Naive thymus-derived CD4-positive, alpha-beta T cell (primary cell): Measurements from ENCODE around the gene MRFAP1. TPM values are rescaled to one million over a fixed set of nuclear protein-coding genes. Genes with fewer than 3 reads are reported as not detected.
A peak's percentile ranks its signal among the peaks of the same experiment; 100 is the strongest.

Experiments
- ATAC-seq: fragments of 150-1000 bp; cut with Tn5 transposase; 2 replicates; pipeline ENCODE4 v1.10.0; 2021; ENCODE audit warnings: mild to moderate bottlenecking, moderate library complexity
- CTCF ChIA-PET: fragments of 350-600 bp; sonication (Branson Sonifier 250); formaldehyde crosslinking; loops from one replicate; lab custom pipeline; 2021; ENCODE audit warnings: antibody characterized with exemption; lab: Charles Lee
- POLR2A ChIA-PET: fragments of 350-600 bp; sonication (Branson Sonifier 250); formaldehyde crosslinking; loops from one replicate; lab custom pipeline; 2021; ENCODE audit warnings: antibody characterized with exemption, inconsistent platforms; lab: Charles Lee
- DNase-seq, 9 donors: peaks; one replicate each; pipeline versions ENCODE4 v3.0.0 to v3.0.0-alpha.2; 2020 to 2022; ENCODE audit warnings: mixed read lengths in 1 of 9
- H3K27ac ChIP-seq: one replicate; pipeline ENCODE4 v1.7.0; 2013; ENCODE audit warnings: mild to moderate bottlenecking, low read depth, low read length, moderate library complexity
- H3K27me3 ChIP-seq, 2 donors: one replicate each; pipeline ENCODE4 v1.7.0; 2013; ENCODE audit warnings: low read length in 2 of 2, mild to moderate bottlenecking in 2 of 2, moderate library complexity in 2 of 2; ENCODE audit not compliant: control insufficient read depth in 2 of 2, insufficient read depth in 2 of 2
- H3K36me3 ChIP-seq, 3 experiments: 1 replicate in 2 of 3; 2 replicates in 1 of 3; pipeline ENCODE4 v1.7.0; 2013; ENCODE audit warnings: low read length in 3 of 3, mild to moderate bottlenecking in 3 of 3, moderate library complexity in 1 of 3; ENCODE audit not compliant: insufficient read depth in 3 of 3, control insufficient read depth in 2 of 3
- H3K4me1 ChIP-seq, 2 donors: one replicate each; pipeline ENCODE4 v1.7.0; 2013; ENCODE audit warnings: low read length in 2 of 2, mild to moderate bottlenecking in 2 of 2, moderate library complexity in 1 of 2; ENCODE audit not compliant: control insufficient read depth in 2 of 2, insufficient read depth in 2 of 2
- H3K4me3 ChIP-seq: 2 replicates; pipeline ENCODE4 v1.7.0; 2013; ENCODE audit warnings: mild to moderate bottlenecking, low read length
- H3K9me3 ChIP-seq, 3 experiments: 1 replicate in 2 of 3; 2 replicates in 1 of 3; pipeline ENCODE4 v1.7.0; 2013; ENCODE audit warnings: low read length in 3 of 3; ENCODE audit not compliant: control insufficient read depth in 2 of 3
- H3K27ac Mint-ChIP-seq, 9 donors: one replicate each; pipeline ENCODE4 v1.8.0; 2020 to 2022; ENCODE audit warnings: mixed read lengths in 9 of 9, mild to moderate bottlenecking in 8 of 9, moderate library complexity in 5 of 9, inconsistent platforms in 2 of 9
- H3K27me3 Mint-ChIP-seq, 5 donors: one replicate each; pipeline ENCODE4 v1.8.0; 2021 to 2022; ENCODE audit warnings: mixed read lengths in 5 of 5, mild to moderate bottlenecking in 1 of 5
- H3K36me3 Mint-ChIP-seq, 5 donors: one replicate each; pipeline ENCODE4 v1.8.0; 2020 to 2022; ENCODE audit warnings: mixed read lengths in 5 of 5, mild to moderate bottlenecking in 3 of 5, inconsistent platforms in 1 of 5
- H3K4me1 Mint-ChIP-seq, 7 donors: one replicate each; pipeline ENCODE4 v1.8.0; 2020 to 2022; ENCODE audit warnings: mixed read lengths in 7 of 7, mild to moderate bottlenecking in 3 of 7, inconsistent platforms in 1 of 7
- H3K4me3 Mint-ChIP-seq, 10 donors: one replicate each; pipeline ENCODE4 v1.8.0; 2020 to 2022; ENCODE audit warnings: mild to moderate bottlenecking in 10 of 10, mixed read lengths in 10 of 10, moderate library complexity in 6 of 10, inconsistent platforms in 2 of 10
- H3K9me3 Mint-ChIP-seq, 11 donors: one replicate each; pipeline ENCODE4 v1.8.0; 2020 to 2022; ENCODE audit warnings: mixed read lengths in 11 of 11, mild to moderate bottlenecking in 4 of 11, inconsistent platforms in 1 of 11, moderate library complexity in 1 of 11
- intact Hi-C, 2 donors: fragments of 100-400 bp; cut with micrococcal nuclease; formaldehyde crosslinking; loops; one replicate each; pipeline ENCODE4 v1.15.1; 2023
- polyA plus RNA-seq, 2 donors: library from polyadenylated mRNA; unstranded; fragments of 300-500 nt; fragmentation: Illumina TruSeq; gene quantifications; one replicate each; pipeline ENCODE4 v1.2.3, GENCODE V29; 2021
- total RNA-seq, 6 experiments: library from RNA in 5 of 6; stranded (reverse) in 5 of 6; gene quantifications; 1 replicate in 5 of 6; 2 replicates in 1 of 6; pipeline ENCODE4 v1.2.3 and lab custom pipeline; 2021 to 2026

The MRFAP1 gene
- total and polyA plus RNA-seq, 7 experiments from 2014 or later = 120 to 199 (median 139) TPM

DNA sequence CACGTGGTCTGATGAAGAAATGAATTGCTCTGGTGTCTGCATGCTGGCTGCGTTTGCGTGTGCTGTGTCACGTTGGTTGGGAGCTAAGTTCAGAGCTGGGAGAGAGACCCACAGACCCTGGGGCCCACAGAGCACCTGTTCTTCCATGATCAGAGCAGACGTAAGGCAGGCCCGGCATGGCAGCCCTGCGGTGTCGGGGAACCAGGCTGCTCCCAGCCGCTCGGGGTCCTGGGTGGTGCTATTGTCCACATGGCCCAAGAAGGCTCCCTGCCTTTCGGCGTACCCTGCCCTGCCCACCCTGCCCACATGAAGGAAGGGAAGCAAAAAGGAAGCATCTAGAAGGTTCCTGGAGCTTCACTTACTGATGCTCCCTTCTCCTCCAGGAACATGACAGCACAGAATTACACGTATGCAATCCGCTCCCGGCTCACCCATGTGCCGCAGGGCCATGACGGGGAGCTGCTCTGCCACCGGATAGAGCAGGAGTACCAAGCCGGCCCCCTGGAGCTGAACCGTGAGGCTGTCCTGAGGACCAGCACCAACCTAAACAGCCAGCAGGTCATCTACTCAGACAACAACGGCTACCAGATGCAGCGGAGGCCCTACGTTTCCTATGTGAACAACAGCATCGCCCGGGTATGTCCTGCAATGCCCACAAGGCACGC is 30.9 kb upstream of the MRFAP1 start:
- peak overlapping the region in 1 of 9 donors; percentile 14 for H3K27ac Mint-ChIP-seq
- peaks cover 0 to 5% (median 3%) of the 10 kb centered on the region in 11 donors for H3K9me3 Mint-ChIP-seq

DNA sequence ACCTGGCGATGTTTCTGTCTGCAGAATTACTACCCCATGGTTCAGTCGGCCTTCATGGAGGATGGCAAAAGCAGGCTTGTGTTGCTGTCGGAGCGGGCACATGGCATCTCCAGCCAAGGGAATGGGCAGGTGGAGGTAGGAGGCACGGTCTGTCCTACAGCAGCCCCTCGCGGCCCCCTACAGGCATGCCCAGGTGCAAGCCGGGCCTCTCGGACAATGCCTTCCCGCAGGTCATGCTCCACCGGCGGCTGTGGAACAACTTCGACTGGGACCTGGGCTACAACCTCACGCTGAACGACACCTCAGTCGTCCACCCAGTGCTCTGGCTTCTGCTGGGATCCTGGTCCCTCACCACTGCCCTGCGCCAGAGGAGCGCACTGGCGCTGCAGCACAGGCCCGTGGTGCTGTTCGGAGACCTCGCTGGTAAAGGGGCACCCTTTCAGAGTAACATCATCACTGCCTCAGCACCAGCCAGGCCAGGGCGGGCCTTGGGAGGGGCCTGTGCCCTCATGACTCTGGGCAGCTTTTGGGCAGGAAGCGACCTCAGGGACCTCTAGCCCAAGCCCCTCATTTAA is 29.5 kb upstream of the MRFAP1 start:
- Mint-ChIP-seq H3K4me3 (no peak overlapping the region), H3K27me3 (no peaks in the 10 kb centered on the region), H3K36me3 (peaks cover 18 to 65% (median 40%) of the 10 kb centered on the region in 5 donors), H3K4me1 (peaks cover 0 to 3% (median 0%) of the 10 kb centered on the region in 7 donors), H3K9me3 (no peaks in the 10 kb centered on the region), H3K27ac (peak overlapping the region in 1 of 9 donors; percentile 62)
- Histone ChIP-seq H3K4me3 (no peak overlapping the region), H3K4me1 (no peaks in the 10 kb centered on the region), H3K27ac (no peak overlapping the region), H3K36me3 (peaks cover 0 to 99% (median 4%) of the 10 kb centered on the region in 3 experiments), H3K27me3 (no peaks in the 10 kb centered on the region), H3K9me3 (no peaks in the 10 kb centered on the region)
- intact Hi-C loops = no loop called here
- ATAC-seq (no peak), DNase-seq (no peak)
- ChIA-PET CTCF (no interaction called here), POLR2A (no interaction called here)

More for the DNA sequence above, 30.9 kb upstream of the MRFAP1 start:
- Histone ChIP-seq H3K9me3 (peaks cover 0 to 9% (median 0%) of the 10 kb centered on the region in 3 experiments), H3K4me1 (no peaks in the 10 kb centered on the region), H3K27ac (no peak overlapping the region), H3K27me3 (no peaks in the 10 kb centered on the region), H3K4me3 (no peak overlapping the region), H3K36me3 (peaks cover 0 to 100% (median 4%) of the 10 kb centered on the region in 3 experiments)
- DNase-seq (no peak), ATAC-seq (no peak)
- intact Hi-C loops = no loop called here
- CTCF ChIA-PET = no interaction called here
- Mint-ChIP-seq H3K27me3 (no peaks in the 10 kb centered on the region), H3K4me3 (no peak overlapping the region), H3K36me3 (peaks cover 29 to 70% (median 51%) of the 10 kb centered on the region in 5 donors), H3K4me1 (peaks cover 0 to 3% (median 0%) of the 10 kb centered on the region in 7 donors)
- POLR2A ChIA-PET = no interaction called here

DNA sequence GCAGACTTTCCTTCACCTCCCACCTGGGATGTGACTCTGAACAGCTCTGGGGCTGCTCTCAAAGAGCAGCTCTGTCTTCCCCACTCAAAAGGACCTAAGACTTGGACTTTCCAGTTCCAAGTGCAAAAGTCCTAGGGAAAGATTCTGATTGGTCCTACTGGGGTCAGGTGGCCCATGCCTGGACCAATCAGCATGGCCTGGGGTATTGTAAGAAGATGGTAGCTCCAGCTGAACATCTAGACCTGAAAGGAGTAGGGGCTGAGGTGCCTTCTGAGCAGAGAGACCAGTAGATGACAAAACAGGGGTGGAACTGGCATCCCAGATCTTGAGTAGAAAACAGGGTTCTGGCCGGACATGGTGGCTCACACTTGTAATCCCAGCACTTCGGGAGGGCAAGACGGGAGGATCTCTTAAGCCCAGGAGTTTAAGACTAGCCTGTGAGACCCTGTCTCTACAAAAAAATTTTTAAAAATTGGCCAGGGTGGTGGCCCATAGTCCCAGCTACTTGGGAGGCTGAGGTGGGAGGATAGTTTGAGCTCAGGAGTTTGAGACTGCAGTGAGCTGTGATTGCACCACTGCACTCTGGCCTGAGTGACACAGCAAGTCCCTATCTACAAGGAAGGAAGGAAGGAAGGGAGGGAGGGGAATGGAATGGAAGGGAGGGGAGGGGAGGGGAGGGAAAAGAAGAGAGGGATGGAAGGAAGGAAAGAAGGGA is 27.4 kb upstream of the MRFAP1 start:
- H3K36me3 ChIP-seq = peaks cover 0 to 95% (median 4%) of the 10 kb centered on the region in 3 experiments
- DNase-seq (no peak), ATAC-seq (no peak)
- Mint-ChIP-seq H3K27ac (peak overlapping the region in 3 of 9 donors; percentile 43 to 74 (median 53)), H3K36me3 (peaks cover 23 to 61% (median 36%) of the 10 kb centered on the region in 5 donors), H3K4me1 (peaks cover 0 to 3% (median 0%) of the 10 kb centered on the region in 7 donors), H3K27me3 (no peaks in the 10 kb centered on the region), H3K9me3 (peaks cover 0 to 4% (median 0%) of the 10 kb centered on the region in 11 donors), H3K4me3 (no peak overlapping the region)
- H3K9me3 ChIP-seq = no peaks in the 10 kb centered on the region
- H3K4me1 ChIP-seq = no peaks in the 10 kb centered on the region
- H3K27me3 ChIP-seq = no peaks in the 10 kb centered on the region
- no peak overlapping the region for H3K4me3 ChIP-seq
- CTCF ChIA-PET = no interaction called here
- POLR2A ChIA-PET = no interaction called here
- intact Hi-C loops = no loop called here
- H3K27ac ChIP-seq = no peak overlapping the region

DNA sequence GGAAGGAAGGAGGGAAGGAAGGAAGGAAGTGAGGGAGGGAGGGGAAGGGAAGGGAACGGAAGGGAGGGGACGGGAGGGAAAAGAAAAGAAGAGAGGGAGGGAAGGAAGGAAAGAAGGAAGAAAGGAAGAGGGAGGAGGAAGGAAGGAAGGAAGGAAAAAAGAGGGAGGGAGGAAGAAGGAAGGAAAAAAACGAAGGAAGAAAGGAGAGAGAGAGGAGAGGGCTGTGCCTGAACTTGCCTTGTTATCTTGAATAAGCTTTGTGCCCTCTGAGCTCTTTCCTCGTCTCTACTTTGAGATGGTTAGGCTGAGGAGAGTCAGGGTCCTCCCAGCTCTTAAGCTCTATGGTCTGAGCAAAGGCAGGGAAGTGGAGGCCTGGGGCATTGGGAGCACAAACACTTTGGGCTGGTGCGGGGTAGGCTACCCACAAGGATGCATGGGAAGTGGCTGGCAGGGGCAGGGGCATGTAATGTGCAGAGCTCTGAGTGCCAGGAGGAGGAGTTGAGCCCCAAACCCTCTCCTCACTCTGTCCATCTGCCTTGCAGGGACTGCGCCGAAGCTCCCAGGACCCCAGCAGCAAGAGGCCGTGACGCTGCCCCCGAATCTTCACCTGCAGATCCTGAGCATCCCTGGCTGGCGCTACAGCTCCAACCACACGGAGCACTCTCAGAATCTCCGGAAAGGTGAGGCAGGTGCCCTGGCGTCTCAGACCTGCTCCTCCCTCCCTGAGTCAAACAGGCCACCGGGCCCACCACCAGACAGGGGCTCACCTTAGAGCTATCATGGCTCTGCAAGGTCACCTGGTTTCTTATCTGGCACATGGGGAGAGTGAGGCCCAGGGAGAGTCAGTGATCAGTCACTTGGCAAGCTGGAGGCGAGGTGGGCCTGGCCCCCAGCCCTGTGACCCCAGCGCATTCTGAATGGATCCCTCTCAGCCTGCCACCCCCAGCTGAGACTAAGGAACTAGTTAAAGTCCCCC is 26.5 kb upstream of the MRFAP1 start:
- no peak for DNase-seq
- CTCF ChIA-PET = no interaction called here

DNA sequence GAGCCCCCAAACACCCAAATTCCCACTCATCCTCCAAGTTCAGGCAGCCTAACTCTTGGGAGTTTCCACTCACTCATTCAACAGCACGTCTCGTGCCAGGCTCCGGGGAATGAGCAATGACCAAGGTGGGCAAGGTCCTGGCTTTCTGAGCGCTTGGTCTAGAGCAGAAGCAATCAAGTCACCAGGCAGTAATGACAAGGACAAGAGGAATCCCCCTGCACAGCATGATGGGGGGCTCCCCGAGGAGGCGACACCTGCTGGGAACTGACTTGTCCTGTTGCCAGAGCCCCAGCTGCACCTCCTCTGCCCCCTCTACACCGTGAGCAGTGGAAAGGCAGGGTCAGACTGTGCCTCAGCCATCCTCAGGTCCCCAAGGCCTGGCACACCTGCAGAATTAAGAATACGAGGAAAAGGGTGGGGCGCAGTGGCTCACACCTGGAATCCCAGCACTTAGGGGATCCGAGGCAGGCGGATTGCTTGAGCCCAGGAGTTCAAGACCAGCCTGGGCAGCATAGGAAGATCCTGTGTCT is 25.7 kb upstream of the MRFAP1 start:
- H3K27ac Mint-ChIP-seq = no peak overlapping the region
- DNase-seq = no peak
- POLR2A ChIA-PET = no interaction called here

More for the DNA sequence above, 26.5 kb upstream of the MRFAP1 start:
- H3K27ac Mint-ChIP-seq = peak overlapping the region in 1 of 9 donors; percentile 49
- no peaks in the 10 kb centered on the region for H3K4me1 ChIP-seq
- H3K27me3 Mint-ChIP-seq = no peaks in the 10 kb centered on the region
- peaks cover 0 to 4% (median 0%) of the 10 kb centered on the region in 11 donors for H3K9me3 Mint-ChIP-seq
- intact Hi-C loops = no loop called here
- H3K9me3 ChIP-seq = no peaks in the 10 kb centered on the region
- ATAC-seq = no peak
- peaks cover 0 to 95% (median 12%) of the 10 kb centered on the region in 3 experiments for H3K36me3 ChIP-seq
- H3K36me3 Mint-ChIP-seq = peaks cover 25 to 60% (median 38%) of the 10 kb centered on the region in 5 donors
- no peaks in the 10 kb centered on the region for H3K27me3 ChIP-seq
- H3K27ac ChIP-seq = no peak overlapping the region
- H3K4me1 Mint-ChIP-seq = peaks cover 0 to under 1% (median 0%) of the 10 kb centered on the region in 7 donors
- no peak overlapping the region for H3K4me3 Mint-ChIP-seq
- POLR2A ChIA-PET = no interaction called here
- H3K4me3 ChIP-seq = no peak overlapping the region

More for the DNA sequence above, 25.7 kb upstream of the MRFAP1 start:
- Histone ChIP-seq H3K36me3 (peaks cover 0 to 95% (median 12%) of the 10 kb centered on the region in 3 experiments), H3K4me3 (no peak overlapping the region), H3K27me3 (no peaks in the 10 kb centered on the region), H3K9me3 (no peaks in the 10 kb centered on the region), H3K4me1 (no peaks in the 10 kb centered on the region), H3K27ac (no peak overlapping the region)
- Mint-ChIP-seq H3K27me3 (no peaks in the 10 kb centered on the region), H3K36me3 (peaks cover 25 to 62% (median 38%) of the 10 kb centered on the region in 5 donors), H3K9me3 (peaks cover 0 to 4% (median 0%) of the 10 kb centered on the region in 11 donors), H3K4me1 (no peaks in the 10 kb centered on the region), H3K4me3 (no peak overlapping the region)
- intact Hi-C loops = no loop called here
- ATAC-seq = no peak
- CTCF ChIA-PET = no interaction called here
